ENCODE measurements around the gene PRDM16.

Gene PRDM16

GRCh38 chr1:3070644-3071564, 1.9 kb downstream of the PRDM16 start:
- no peak for DNase-seq

DNA sequence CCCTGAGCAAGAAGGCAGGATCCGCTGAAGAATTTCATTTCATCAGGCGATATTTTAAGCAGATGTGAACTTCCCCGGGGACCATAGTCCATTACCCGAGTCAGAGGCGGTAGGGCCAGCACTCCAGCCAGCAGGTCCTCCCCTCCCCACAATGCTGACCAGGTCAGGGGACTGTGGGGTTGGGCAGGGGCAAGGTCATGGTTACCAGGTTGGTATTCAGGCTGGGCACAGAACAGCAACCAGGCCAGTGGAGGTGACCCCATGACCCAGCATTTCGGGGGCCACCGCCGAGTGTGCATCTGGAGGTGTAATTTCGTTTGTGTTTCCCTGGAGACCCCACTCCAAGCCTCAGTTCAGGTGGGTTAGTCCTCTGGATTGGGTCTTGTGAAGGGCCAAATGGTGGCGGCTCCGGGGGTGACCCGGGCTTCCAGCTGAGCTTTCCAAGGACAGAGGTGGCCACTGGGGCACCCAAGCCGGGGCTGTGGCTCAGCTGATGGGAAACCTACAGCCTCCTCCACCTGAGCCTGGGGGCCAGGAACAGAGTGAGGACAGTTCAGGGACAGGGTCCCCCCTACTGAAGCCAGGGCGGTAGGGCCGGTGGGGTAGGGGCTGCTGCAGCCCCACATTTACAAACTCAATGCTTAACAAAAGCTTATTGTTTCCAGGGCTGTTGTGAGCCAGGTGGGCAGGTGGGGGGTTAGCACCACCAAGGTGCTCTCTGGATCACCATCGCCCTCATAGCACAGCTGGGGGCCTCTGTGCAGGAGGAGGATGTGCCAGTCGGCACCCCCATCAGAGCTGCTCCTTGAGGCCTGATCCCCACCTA, 2.8 kb downstream of the PRDM16 start:
- no peak for DNase-seq

DNA sequence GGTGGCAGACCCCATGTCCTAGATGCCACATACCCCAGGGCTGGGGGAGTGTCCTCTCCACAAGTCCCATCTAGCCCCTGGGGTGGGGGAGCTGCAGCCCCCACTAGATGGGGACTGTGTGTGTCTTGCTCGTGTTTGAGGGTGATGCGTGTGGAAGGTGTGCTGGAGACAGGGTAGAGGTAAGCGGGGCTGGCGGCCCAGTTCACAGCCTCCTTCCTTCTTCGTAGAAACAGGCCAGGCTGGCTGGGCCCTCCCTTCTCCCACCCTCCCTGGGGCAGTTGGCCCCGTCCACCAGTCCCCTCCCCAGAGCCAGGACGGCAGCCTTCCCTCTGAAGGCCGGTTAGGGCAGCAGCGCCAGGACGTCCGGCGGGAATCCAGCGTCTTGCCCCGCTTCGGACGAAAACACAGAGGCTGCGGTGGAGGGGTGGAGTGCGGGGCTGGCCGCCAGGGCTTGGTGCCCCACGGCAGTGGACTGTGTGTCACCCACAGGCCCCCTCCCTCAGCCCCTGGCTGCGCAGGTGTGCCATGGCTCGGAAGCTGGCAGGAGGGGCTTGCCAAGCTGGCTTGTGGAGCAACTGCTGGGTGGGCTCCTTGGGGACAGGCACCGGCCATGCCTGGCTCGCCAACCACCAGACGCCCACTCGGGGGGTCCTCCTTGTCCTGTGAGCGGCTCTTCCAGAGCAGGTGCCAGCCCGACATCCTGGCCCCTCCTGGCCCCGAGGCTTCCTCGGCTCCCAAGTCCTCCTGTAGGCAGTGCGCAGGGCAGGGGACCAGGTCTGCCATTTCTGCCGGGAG, 3.6 kb downstream of the PRDM16 start:
- DNase-seq = no peak

- DNase-seq = no peak
Observed at GRCh38 chr1:3073186-3073488, 4.1 kb downstream of the PRDM16 start.

- no peak for DNase-seq
Observed at GRCh38 chr1:3073489-3074296, 4.7 kb downstream of the PRDM16 start.

GRCh38 chr1:3074297-3074741, 5.3 kb downstream of the PRDM16 start:
- no peak for DNase-seq

- DNase-seq = no peak
Observed at GRCh38 chr1:3074800-3075199, 5.8 kb downstream of the PRDM16 start.

DNA sequence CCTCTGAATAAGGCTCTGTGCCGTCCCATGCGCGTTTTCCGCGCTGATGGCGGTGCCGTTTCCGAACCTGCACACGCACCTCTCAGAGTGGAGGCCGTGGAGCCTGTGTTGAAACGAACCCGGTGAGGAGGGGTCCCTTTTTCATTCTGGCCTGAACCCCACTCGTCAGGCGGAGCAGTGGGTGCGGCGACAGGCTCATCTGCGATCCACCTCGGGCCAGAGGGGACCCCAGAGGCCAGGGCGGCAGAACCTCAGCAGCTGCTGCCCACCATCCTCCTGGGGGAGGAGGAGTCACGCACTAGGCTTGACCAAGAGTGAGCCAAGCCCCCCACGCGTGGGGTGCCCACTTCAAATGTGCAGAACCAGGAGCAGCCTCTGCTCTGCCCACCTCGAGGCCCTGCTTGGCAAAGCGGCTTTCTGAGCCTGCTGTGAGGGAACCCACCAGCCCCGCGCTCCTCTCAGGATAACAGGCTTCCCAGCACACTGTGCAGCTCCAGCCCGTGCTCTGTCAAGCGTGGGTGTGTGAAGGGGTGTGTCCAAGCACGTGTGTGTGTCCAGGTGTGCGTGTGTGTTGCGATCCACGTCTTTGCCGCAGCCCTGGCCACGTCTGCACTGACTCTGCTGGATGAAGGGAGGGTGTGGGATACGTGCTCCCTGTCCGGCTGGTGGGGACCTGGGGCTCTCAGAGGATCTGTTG, 6.8 kb downstream of the PRDM16 start:
- DNase-seq = no peak

DNA sequence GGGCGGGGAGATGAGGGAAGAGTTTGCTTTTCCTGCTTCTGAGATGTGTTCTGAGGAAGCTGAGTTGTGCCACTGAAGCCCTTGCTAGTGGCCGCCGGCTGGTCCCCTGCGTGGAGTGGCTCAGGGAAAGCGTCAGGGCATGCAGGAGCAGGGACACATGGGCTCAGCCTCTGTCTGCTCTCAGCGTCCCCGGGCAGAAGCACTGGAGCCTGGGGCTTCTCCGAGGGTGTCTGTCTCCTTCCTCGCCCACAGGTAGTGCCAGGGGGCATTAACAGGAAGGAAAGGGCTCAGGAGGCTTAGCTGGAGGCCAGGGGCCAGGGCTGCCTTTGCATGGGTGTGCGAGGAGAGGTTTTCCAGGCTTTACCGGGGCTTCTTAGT, 7.3 kb downstream of the PRDM16 start:
- no peak for DNase-seq

- no peak for DNase-seq
Observed at GRCh38 chr1:3077081-3077480, 8.1 kb downstream of the PRDM16 start.

DNA sequence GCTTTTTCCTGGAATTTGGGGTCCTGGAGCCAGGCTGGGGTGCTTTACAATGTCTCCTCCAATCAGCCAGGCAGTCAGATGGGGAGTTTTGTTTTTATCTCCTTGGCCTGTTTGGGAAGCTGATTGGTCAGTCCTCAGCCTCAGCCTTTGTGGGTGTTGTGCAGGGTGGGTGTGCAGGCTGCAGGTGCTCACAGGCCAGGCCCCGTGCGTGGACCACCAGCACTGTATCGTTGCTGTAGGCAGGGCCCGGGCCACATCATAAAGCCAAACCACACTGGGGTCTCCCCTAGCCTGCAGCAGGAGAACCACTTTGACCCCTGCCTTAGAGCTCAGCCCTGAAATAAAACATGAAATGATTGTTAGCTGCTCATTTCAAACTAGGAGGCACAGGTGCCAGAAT, 8.6 kb downstream of the PRDM16 start:
- no peak for DNase-seq

- DNase-seq = no peak
Observed at GRCh38 chr1:3078430-3078861, 9.4 kb downstream of the PRDM16 start.

GRCh38 chr1:3078871-3079270, 9.9 kb downstream of the PRDM16 start:
- no peak for DNase-seq

DNA sequence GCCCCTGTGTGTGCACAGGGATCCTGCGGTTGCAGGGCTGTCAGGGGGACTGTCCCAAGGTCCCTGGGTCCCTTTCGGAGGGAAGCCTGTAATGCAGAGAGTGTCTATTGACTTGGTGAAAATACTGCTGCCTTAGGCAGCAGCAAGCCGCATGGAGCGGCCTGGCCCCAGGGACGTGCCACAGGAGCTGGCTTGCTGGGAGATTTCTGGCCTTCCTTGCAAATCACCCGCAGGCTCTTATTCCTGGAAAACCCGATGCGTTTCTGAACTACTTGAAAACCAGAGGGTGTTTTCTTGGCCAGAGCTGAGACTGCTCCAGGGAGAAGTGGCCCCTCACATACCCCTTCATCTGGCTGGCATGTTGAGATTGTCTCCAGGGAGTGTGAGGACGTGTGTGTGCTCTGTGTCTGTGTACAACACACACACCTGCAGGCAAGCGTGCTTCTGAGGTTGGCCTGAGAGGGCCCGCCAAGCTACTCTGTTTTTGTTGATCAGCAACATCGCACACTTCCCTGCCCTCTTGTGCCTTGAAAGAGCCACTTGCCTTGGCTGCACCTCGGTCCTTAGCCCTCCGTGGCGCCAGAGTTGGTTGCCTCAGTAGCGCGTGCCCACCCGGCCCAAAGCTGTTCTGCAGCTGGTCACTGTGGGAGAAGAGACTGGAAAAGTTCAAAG, 10.5 kb downstream of the PRDM16 start:
- DNase-seq = no peak

DNA sequence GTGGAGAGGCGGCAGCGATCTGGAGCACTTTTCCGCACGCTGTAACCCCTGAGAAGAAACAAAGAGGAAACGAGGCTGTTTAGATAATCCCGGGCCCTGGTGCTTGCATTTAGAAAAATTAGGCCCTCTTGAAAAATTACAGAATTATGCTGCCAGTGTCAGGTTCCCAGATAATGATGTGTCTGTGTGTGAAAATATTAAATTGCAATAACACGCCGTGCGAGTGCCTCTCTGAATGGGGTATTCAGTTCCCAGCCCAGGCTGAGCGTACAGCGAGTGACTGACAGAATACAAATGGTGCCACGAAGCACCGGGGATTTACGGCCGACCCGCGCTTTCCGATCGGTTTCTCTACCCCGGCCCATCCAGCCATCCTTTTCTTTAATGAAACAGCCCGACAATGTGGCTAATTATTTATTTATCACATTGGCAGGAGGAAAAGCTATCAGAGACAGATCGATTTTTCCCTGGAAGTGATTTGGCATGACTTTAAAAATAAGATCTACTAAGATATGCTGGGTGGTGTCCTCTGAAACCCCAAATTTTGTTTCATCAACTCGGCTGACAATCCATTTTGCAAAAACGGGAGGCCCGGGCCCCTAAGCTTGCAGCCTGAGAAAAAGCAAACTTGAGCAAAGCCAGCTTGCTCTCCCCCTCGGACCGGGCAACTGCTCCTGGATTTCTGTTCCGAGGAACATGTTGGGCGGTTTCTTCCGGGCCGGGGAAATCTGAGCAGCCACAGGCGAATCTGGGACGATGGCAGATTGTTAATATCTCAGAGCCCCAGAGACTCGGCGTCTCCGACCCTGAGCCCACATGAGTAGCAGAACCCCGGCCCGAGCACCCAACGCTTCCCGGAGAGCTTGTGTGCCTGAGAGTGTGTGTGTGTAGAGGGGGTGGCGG, 11.3 kb downstream of the PRDM16 start:
- no peak for DNase-seq

GRCh38 chr1:3081171-3081683, 12.2 kb downstream of the PRDM16 start:
- DNase-seq = no peak

DNA sequence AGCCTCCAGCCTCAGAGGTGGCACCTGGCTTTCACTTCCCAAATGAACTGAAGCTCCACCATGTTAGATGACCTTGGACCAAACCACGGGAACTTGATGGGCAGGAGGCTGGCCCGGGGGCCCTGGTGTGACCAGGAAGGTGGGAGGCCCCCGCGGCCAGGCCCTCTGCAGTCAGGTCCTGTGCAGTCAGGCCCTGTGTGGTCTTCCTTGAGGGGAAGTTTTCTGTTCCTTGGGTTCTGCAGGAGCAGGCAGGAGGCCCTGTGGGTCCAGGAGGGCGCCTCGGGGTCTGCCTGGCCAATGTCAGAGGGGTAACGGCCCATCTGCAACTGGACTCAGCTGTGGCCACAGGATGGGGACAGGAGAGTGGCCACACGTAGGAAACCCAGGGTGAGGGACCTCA, 13.0 kb downstream of the PRDM16 start:
- no peak for DNase-seq

- DNase-seq = no peak
Observed at GRCh38 chr1:3082571-3083516, 13.8 kb downstream of the PRDM16 start.

- no peak for DNase-seq
Observed at GRCh38 chr1:3084154-3084553, 15.2 kb downstream of the PRDM16 start.
